ENCODE measurements around the gene BCL3.

- TF ChIP-seq EZH2phosphoT487 (IDR thresholded peaks at IDR 0.05; ENCODE audit: unreplicated experiment) (no peak), POLR2AphosphoS5 (IDR thresholded peaks at IDR 0.05; ENCODE audit: low read depth) (no peak), ETS1 (IDR thresholded peaks at IDR 0.05) (no peak)
Observed at GRCh38 chr19:44783545-44783944, 35.0 kb downstream of the BCL3 start.

Data from GM23338 (cell line).